MM.1S (cell line): ENCODE data around the gene SMYD2.

Source experiments
- DNase-seq: peaks from one replicate; pipeline ENCODE4 v3.0.0-alpha.2; 2015
- H2AFZ ChIP-seq: fragments of 300-600 bp; sonication (generic); 2 replicates; pipeline ENCODE4 v1.6.0; 2016; ENCODE audit warnings: antibody characterized with exemption, low read length
- H3F3A ChIP-seq: fragments of 300-600 bp; sonication (generic); 2 replicates; pipeline ENCODE4 v1.6.1; 2016; ENCODE audit warnings: mild to moderate bottlenecking, antibody characterized with exemption, low read length, moderate library complexity, mixed read lengths; ENCODE audit not compliant: insufficient read depth
- H3K27ac ChIP-seq: fragments of 300-600 bp; sonication (generic); 2 replicates; pipeline ENCODE4 v1.5.1; 2016; ENCODE audit warnings: mild to moderate bottlenecking, low read length
- H3K27me3 ChIP-seq: fragments of 300-600 bp; sonication (generic); replicated peaks from 2 replicates; pipeline ENCODE4 v1.6.0; 2016; ENCODE audit warnings: low read length; ENCODE audit not compliant: insufficient read depth
- H3K36me3 ChIP-seq: fragments of 300-600 bp; sonication (generic); replicated peaks from 2 replicates; pipeline ENCODE4 v1.6.1; 2016; ENCODE audit warnings: mild to moderate bottlenecking, low read length, mixed read lengths; ENCODE audit not compliant: insufficient read depth
- H3K4me1 ChIP-seq: fragments of 300-600 bp; sonication (generic); 2 replicates; pipeline ENCODE4 v1.6.1; 2016; ENCODE audit warnings: low read length, mixed read lengths
- H3K4me2 ChIP-seq: fragments of 300-600 bp; sonication (generic); 2 replicates; pipeline ENCODE4 v1.6.0; 2016; ENCODE audit warnings: low read depth, low read length
- H3K4me3 ChIP-seq: fragments of 300-600 bp; sonication (generic); 2 replicates; pipeline ENCODE4 v1.5.1; 2016; ENCODE audit warnings: low read length, mixed read lengths
- H3K79me2 ChIP-seq: fragments of 300-600 bp; sonication (generic); 2 replicates; pipeline ENCODE4 v1.6.1; 2016; ENCODE audit warnings: mixed run types, low read length, mixed read lengths
- H3K9ac ChIP-seq: fragments of 300-600 bp; sonication (generic); 2 replicates; pipeline ENCODE4 v1.6.1; 2016; ENCODE audit warnings: low read length, mixed read lengths
- H3K9me2 ChIP-seq: fragments of 300-600 bp; sonication (generic); replicated peaks from 2 replicates; pipeline ENCODE4 v1.6.1; 2016; ENCODE audit warnings: mild to moderate bottlenecking, low read length, mixed read lengths; ENCODE audit not compliant: insufficient read depth
- H3K9me3 ChIP-seq: fragments of 300-600 bp; sonication (generic); replicated peaks from 2 replicates; pipeline ENCODE4 v1.6.1; 2016; ENCODE audit warnings: mild to moderate bottlenecking, low read length, mixed read lengths; ENCODE audit not compliant: insufficient read depth
- H4K20me1 ChIP-seq: fragments of 300-600 bp; sonication (generic); 2 replicates; pipeline ENCODE4 v1.6.1; 2016; ENCODE audit warnings: mild to moderate bottlenecking, low read length, moderate library complexity, mixed read lengths; ENCODE audit not compliant: insufficient read depth
- CTCF ChIP-seq: fragments of 300-600 bp; sonication (generic); IDR thresholded peaks from 2 replicates; pipeline ENCODE4 v1.5.1; 2016; ENCODE audit warnings: antibody characterized with exemption, low read length, mixed read lengths
- EZH2 ChIP-seq: fragments of 300-600 bp; sonication (generic); optimal IDR thresholded peaks from 2 replicates; pipeline ENCODE3; 2017; ENCODE audit warnings: low read depth, mild to moderate bottlenecking, antibody characterized with exemption, low read length, mixed read lengths
- EZH2phosphoT487 ChIP-seq: fragments of 300-600 bp; sonication (generic); IDR thresholded peaks from 2 replicates; pipeline ENCODE4 v1.6.1; 2018; ENCODE audit warnings: antibody characterized with exemption, low read length

The SMYD2 gene

GRCh38 chr1:214370615-214371014, 89.7 kb downstream of the SMYD2 start:
- Histone ChIP-seq H3K9ac (no peak overlapping the region), H3K79me2 (no peaks in the 10 kb centered on the region), H3K27ac (no peak overlapping the region), H4K20me1 (no peaks in the 10 kb centered on the region), H3K9me2 (no peaks in the 10 kb centered on the region), H3K4me2 (no peak overlapping the region), H3K4me1 (no peaks in the 10 kb centered on the region), H3K27me3 (no peaks in the 10 kb centered on the region), H3K4me3 (no peak overlapping the region), H3K36me3 (no peaks in the 10 kb centered on the region), H2AFZ (no peak overlapping the region), H3K9me3 (no peaks in the 10 kb centered on the region), H3F3A (no peaks in the 10 kb centered on the region)
- no peak for DNase-seq
- no peak for TF ChIP-seq EZH2phosphoT487
- TF ChIP-seq EZH2: no peak
- TF ChIP-seq CTCF: no peak

GRCh38 chr1:214372092-214372491, 91.1 kb downstream of the SMYD2 start:
- H3K36me3 ChIP-seq: no peaks in the 10 kb centered on the region

GRCh38 chr1:214377485-214377884, 96.5 kb downstream of the SMYD2 start:
- Histone ChIP-seq H4K20me1 (no peaks in the 10 kb centered on the region), H3K36me3 (no peaks in the 10 kb centered on the region), H3K4me3 (no peak overlapping the region), H3K9me3 (no peaks in the 10 kb centered on the region), H3K4me1 (no peaks in the 10 kb centered on the region), H3K9ac (no peak overlapping the region), H3K9me2 (no peaks in the 10 kb centered on the region), H3K27ac (no peak overlapping the region), H3K27me3 (no peaks in the 10 kb centered on the region), H2AFZ (no peak overlapping the region), H3K79me2 (no peaks in the 10 kb centered on the region), H3F3A (no peaks in the 10 kb centered on the region), H3K4me2 (no peak overlapping the region)
- no peak for DNase-seq
- TF ChIP-seq EZH2 (no peak), EZH2phosphoT487 (no peak)

More at GRCh38 chr1:214372092-214372491, 91.1 kb downstream of the SMYD2 start:
- no peaks in the 10 kb centered on the region for H3K79me2 ChIP-seq
- no peak overlapping the region for H3K4me3 ChIP-seq
- TF ChIP-seq EZH2: no peak
- TF ChIP-seq EZH2phosphoT487: no peak
- no peak for TF ChIP-seq CTCF
- no peaks in the 10 kb centered on the region for H3K4me1 ChIP-seq
- no peaks in the 10 kb centered on the region for H3K27me3 ChIP-seq
- no peaks in the 10 kb centered on the region for H4K20me1 ChIP-seq
- no peak overlapping the region for H2AFZ ChIP-seq
- no peaks in the 10 kb centered on the region for H3F3A ChIP-seq
- no peaks in the 10 kb centered on the region for H3K9me2 ChIP-seq
- H3K27ac ChIP-seq: no peak overlapping the region
- no peaks in the 10 kb centered on the region for H3K9me3 ChIP-seq
- no peak overlapping the region for H3K4me2 ChIP-seq
- H3K9ac ChIP-seq: no peak overlapping the region
- no peak for DNase-seq

GRCh38 chr1:214377886-214378285, 96.9 kb downstream of the SMYD2 start:
- DNase-seq: no peak
- Histone ChIP-seq H3K27ac (no peak overlapping the region), H3K4me2 (no peak overlapping the region), H3K36me3 (no peaks in the 10 kb centered on the region), H3K4me3 (no peak overlapping the region), H3F3A (no peaks in the 10 kb centered on the region), H4K20me1 (no peaks in the 10 kb centered on the region), H2AFZ (no peak overlapping the region), H3K9me3 (no peaks in the 10 kb centered on the region), H3K4me1 (no peaks in the 10 kb centered on the region), H3K9ac (no peak overlapping the region), H3K79me2 (no peaks in the 10 kb centered on the region), H3K27me3 (no peaks in the 10 kb centered on the region), H3K9me2 (no peaks in the 10 kb centered on the region)
- no peak for TF ChIP-seq CTCF
- TF ChIP-seq EZH2phosphoT487: no peak
- TF ChIP-seq EZH2: no peak
